DMS 273 (cell line): ENCODE results near the gene PDCD5.

Source experiments
- DNase-seq: peaks from one replicate; lab custom pipeline; 2025; ENCODE audit not compliant: unreplicated experiment; lab: John Stamatoyannopoulos, UW

PDCD5 gene

DNA sequence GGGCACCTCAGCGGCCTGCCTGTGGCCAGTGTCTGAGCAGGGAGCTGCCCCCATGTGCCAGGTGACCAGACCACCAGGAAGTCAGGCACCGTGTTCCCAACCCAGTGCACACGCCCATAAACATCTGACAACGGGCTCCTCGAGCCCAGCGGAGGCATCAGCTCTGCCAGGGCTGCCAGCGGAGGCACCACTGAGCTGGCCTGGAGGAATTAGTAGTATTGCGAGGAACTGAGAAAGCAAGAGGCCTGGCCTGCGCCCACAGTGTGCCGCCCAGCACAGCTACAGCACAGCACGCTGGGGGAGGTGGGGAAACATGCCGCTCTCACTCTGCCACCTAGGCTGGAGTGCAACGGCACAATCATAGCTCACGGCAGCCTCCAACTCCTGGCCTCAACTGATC, 49.3 kb downstream of the PDCD5 start:
- DNase-seq, result no peak

DNA sequence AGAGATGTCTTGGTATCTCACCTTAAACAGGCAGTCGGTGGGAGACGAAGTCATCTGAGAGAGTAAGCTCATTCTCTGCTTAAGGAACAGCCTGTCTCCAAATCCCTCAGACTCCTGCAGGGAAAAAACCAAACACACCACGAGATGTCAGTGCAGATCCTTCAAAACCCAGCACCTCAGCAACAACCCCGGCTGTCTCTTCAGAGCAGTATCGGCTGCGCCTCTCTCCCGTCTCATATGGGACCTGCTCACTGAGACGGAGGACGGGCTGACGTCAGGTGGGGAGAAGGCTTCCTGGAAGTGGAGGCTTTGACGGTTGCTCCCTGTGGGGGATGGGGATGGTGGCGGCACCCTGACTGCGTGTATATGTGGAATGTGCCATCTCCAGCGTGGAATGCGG, 50.4 kb downstream of the PDCD5 start:
- DNase-seq, result no peak
